ENCODE measurements around the gene RNF19B. TPM values are rescaled to one million over a fixed set of nuclear protein-coding genes. Genes with fewer than 3 reads are reported as not detected.

Gene RNF19B
- total and polyA plus RNA-seq, 10 of the 15 experiments (the other 5 are each of a cell fraction or from before 2014, with no cell fraction given): 2.8 to 32.6 (median 16.6) TPM

- TF ChIP-seq ZBTB40 (IDR thresholded peaks at IDR 0.05; ENCODE audit: borderline replicate concordance): no peak
- TF ChIP-seq E2F8 (IDR thresholded peaks at IDR 0.05; ENCODE audit: low read depth, partially characterized antibody): no peak
- TF ChIP-seq RAD21 (IDR thresholded peaks at IDR 0.05; ENCODE audit: insufficient read depth, low read depth, low read length): peak; percentile 57
- peak; percentile 36; the same call in 1 of the 2 replicates for TF ChIP-seq YY1 (IDR thresholded peaks at IDR 0.05; ENCODE audit: low read depth, low read length)
- TF ChIP-seq CEBPZ (IDR thresholded peaks at IDR 0.05; ENCODE audit: low read depth, low read length): no peak
- TF ChIP-seq BRCA1 (IDR thresholded peaks at IDR 0.05; ENCODE audit: low read depth, low read length): no peak
- TF ChIP-seq TCF3 (IDR thresholded peaks at IDR 0.05; ENCODE audit: borderline replicate concordance, insufficient read depth, low read depth, low read length): no peak
- no peak for TF ChIP-seq MYB (IDR thresholded peaks at IDR 0.05; ENCODE audit: borderline replicate concordance, low read depth, low read length)
- peak; percentile 60; the same call in 1 of the 2 replicates for TF ChIP-seq SMC3 (IDR thresholded peaks at IDR 0.05; ENCODE audit: borderline replicate concordance, low read length)
- no peak for TF ChIP-seq ZSCAN29 (IDR thresholded peaks at IDR 0.05)
- no peak for TF ChIP-seq GABPA (IDR thresholded peaks at IDR 0.05; ENCODE audit: low read depth)
- TF ChIP-seq HSF1 (IDR thresholded peaks at IDR 0.05; ENCODE audit: low read depth, low read length): no peak
- TF ChIP-seq USF2 (IDR thresholded peaks at IDR 0.05; ENCODE audit: borderline replicate concordance, low read depth, low read length): no peak
Observed at GRCh38 chr1:33007190-33008050, 42.8 kb upstream of the RNF19B start (continued).
